Psoas muscle (tissue), 8 donors: ENCODE measurements around the gene PML. TPM values are rescaled to one million over a fixed set of nuclear protein-coding genes. Genes with fewer than 3 reads are reported as not detected.

ENCODE experiments used
- ATAC-seq, 4 donors: fragments of 200-7000 bp; cut with Tn5 transposase; one replicate each; pipeline ENCODE4 v1.9.1; 2020; ENCODE audit warnings: moderate library complexity in 3 of 4, mild to moderate bottlenecking in 2 of 4
- DNase-seq, 2 donors: peaks; one replicate each; pipeline ENCODE4 v3.0.0-alpha.2; 2020
- H3K27ac ChIP-seq: fragments of 200-600 bp; one replicate; pipeline ENCODE4 v1.8.0; 2022
- H3K27me3 ChIP-seq, 3 donors: fragments of 200-600 bp in 1 of 3; one replicate each; pipeline versions ENCODE4 v1.6.1 to v1.8.0; 2013 to 2022; ENCODE audit warnings: low read length in 2 of 3, mild to moderate bottlenecking in 2 of 3, moderate library complexity in 1 of 3; ENCODE audit not compliant: insufficient read depth in 3 of 3
- H3K36me3 ChIP-seq, 2 donors: fragments of 200-600 bp in 1 of 2; one replicate each; pipeline versions ENCODE4 v1.6.1 to v1.8.0; 2013 to 2022; ENCODE audit warnings: low read depth in 1 of 2, mild to moderate bottlenecking in 1 of 2, moderate library complexity in 1 of 2; ENCODE audit not compliant: insufficient read depth in 1 of 2
- H3K4me1 ChIP-seq: fragments of 200-600 bp; one replicate; pipeline ENCODE4 v1.8.0; 2022
- H3K4me3 ChIP-seq: fragments of 200-600 bp; one replicate; pipeline ENCODE4 v1.8.0; 2022; ENCODE audit warnings: mild to moderate bottlenecking
- H3K9me3 ChIP-seq: fragments of 200-600 bp; one replicate; pipeline ENCODE4 v1.8.0; 2022
- WGBS, 3 donors: extraction: QIAGEN DNeasy Blood & Tissue Kit; methylation state at CpG; one replicate each; pipeline versions ENCODE4 v1.1.6 to v1.1.7; 2013; 5-methylcytosine and 5-hydroxymethylcytosine counted together
- intact Hi-C, 2 donors: fragments of 100-400 bp; cut with DNase I; formaldehyde crosslinking; loops; one replicate each; pipeline versions ENCODE4 v1.11.0 to v1.14.2; 2022
- polyA plus RNA-seq, 3 donors: library from polyadenylated mRNA; stranded (reverse); fragments of 200-250 nt; gene quantifications; one replicate each; pipeline ENCODE4 v1.2.3, GENCODE V29; 2013
- total RNA-seq, 4 donors: library from RNA; stranded (reverse); fragmentation: NEBNext Ultra II Directional in 2 of 4; extraction: Animal tissue kit (Norgen Biotek cat#: 25700) in 2 of 4; gene quantifications; one replicate each; pipeline versions ENCODE4 v1.2.1 to v1.2.4, GENCODE V29; 2021 to 2023
- TF ChIP-seq, protein P1 (sequence below): fragments of 200-600 bp; IDR thresholded peaks from one replicate; pipeline ENCODE4 v1.8.0; 2022; ENCODE audit warnings: antibody characterized with exemption
- donor health status: healthy with polysubstance abuse.
- donor health status: DM: no; HTN: no; CAD: no; lungs with moderate emphysema.
- donor health status: Bipolar disorder and iron deficiency.
- donor health status: healthy.
- donor health status: DM: yes; HTN: yes; CAD: no.
- donor health status: DM: no; HTN: no; CAD: no.
- donor health status: DM: no; HTN: no; CAD: no.
- donor health status: DM: yes; HTN: yes; CAD: no.

The PML gene
- total and polyA plus RNA-seq, 7 donors: 6.7 to 22.6 (median 15.0) TPM

GRCh38 chr15:74042603-74043424, 48.3 kb downstream of the PML start:
- DNase-seq (no peak), ATAC-seq (no peak)
- intact Hi-C loops: loop anchor here in 1 of 2 donors (5.0 kb wide), 1 partner anchor 56 kb away; no protein-coding TSS in a partner anchor
- peaks cover 0 to 26% of the 10 kb centered on the region in 2 donors for H3K36me3 ChIP-seq
- TF ChIP-seq, protein P1, sequence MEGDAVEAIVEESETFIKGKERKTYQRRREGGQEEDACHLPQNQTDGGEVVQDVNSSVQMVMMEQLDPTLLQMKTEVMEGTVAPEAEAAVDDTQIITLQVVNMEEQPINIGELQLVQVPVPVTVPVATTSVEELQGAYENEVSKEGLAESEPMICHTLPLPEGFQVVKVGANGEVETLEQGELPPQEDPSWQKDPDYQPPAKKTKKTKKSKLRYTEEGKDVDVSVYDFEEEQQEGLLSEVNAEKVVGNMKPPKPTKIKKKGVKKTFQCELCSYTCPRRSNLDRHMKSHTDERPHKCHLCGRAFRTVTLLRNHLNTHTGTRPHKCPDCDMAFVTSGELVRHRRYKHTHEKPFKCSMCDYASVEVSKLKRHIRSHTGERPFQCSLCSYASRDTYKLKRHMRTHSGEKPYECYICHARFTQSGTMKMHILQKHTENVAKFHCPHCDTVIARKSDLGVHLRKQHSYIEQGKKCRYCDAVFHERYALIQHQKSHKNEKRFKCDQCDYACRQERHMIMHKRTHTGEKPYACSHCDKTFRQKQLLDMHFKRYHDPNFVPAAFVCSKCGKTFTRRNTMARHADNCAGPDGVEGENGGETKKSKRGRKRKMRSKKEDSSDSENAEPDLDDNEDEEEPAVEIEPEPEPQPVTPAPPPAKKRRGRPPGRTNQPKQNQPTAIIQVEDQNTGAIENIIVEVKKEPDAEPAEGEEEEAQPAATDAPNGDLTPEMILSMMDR: no peak
- 89 to 92% (median 91%) methylated on average over 11 of the region's 11 CpGs for WGBS, 3 donors
- no peaks in the 10 kb centered on the region for H3K4me1 ChIP-seq
- no peak overlapping the region for H3K4me3 ChIP-seq
- H3K27ac ChIP-seq: no peak overlapping the region
- no peaks in the 10 kb centered on the region for H3K27me3 ChIP-seq
- no peaks in the 10 kb centered on the region for H3K9me3 ChIP-seq

DNA sequence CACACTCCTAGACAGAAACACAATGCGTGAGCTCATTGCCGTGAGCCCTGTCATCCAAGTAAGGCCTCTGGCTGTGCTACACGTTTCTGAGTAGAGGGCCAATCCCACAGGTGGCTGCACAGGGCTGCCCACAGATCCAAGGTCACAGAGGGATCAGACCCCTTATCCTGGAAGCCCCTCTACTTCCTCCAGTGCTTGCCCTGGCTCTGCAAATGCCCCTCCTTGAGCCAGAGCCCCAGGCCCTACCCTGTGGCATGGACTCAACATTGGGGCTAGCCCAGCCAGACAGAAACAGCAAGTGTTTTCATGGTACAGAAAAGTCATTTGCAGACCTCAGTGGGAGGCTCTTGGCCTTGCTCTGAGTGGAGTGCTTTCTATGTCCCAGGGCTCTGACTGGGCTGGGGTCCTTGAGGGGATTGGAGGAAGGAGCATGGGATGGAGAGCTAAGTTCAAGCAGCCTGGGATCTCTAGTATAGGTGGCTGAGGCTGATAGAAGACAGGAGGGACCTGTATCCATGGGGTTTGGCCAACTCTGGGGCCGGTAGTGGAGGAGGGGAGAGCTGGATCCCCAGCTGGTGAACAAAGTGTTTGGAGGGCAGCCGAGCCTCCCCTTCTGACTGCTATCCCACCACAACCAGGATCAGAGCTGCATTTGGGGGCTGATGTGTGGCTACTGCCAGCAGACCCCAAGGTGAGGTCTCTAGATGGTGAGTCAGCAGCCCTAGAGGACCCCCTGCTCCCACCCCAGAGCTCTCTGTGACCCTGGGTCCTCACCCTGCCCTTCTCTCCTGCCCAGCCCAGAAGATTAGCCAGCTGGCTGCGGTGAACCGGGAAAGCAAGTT, 49.1 kb downstream of the PML start:
- TF ChIP-seq, protein P1: no peak
- H3K27me3 ChIP-seq: no peaks in the 10 kb centered on the region
- H3K4me1 ChIP-seq: no peaks in the 10 kb centered on the region
- 73 to 84% (median 78%) methylated on average over 7 of the region's 7 CpGs for WGBS, 3 donors
- intact Hi-C loops: loop anchor here in 1 of 2 donors (5.0 kb wide), 1 partner anchor 56 kb away; no protein-coding TSS in a partner anchor
- H3K36me3 ChIP-seq: peaks cover 0 to 26% of the 10 kb centered on the region in 2 donors
- ATAC-seq: no peak
- peak overlapping the region; percentile 55 for H3K27ac ChIP-seq
- no peaks in the 10 kb centered on the region for H3K9me3 ChIP-seq
- no peak for DNase-seq
- H3K4me3 ChIP-seq: no peak overlapping the region

DNA sequence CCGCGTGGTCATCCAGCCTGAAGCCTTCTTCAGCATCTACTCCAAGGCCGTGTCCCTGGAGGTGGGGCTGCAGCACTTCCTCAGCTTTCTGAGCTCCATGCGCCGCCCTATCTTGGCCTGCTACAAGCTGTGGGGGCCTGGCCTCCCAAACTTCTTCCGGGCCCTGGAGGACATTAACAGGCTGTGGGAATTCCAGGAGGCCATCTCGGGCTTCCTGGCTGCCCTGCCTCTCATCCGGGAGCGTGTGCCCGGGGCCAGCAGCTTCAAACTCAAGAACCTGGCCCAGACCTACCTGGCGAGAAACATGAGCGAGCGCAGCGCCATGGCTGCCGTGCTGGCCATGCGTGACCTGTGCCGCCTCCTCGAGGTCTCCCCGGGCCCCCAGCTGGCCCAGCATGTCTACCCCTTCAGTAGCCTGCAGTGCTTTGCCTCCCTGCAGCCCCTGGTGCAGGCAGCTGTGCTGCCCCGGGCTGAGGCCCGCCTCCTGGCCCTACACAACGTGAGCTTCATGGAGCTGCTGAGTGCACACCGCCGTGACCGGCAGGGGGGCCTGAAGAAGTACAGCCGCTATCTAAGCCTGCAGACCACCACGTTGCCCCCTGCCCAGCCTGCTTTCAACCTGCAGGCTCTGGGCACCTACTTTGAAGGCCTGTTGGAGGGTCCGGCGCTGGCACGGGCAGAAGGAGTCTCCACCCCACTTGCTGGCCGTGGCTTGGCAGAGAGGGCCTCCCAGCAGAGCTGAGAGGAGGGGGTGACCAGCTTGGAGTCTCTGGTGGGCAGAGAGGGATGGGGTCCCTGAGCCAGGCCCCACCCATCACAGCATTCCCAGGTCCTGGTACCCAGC, 50.0 kb downstream of the PML start:
- Histone ChIP-seq H3K4me3 (no peak overlapping the region), H3K9me3 (no peaks in the 10 kb centered on the region), H3K27me3 (no peaks in the 10 kb centered on the region), H3K27ac (peak overlapping the region; percentile 55), H3K36me3 (peaks cover 0 to 26% of the 10 kb centered on the region in 2 donors), H3K4me1 (no peaks in the 10 kb centered on the region)
- peak; percentile 67 to 82 for DNase-seq
- peak in 2 of 4 donors; percentile 25 to 28 for ATAC-seq
- intact Hi-C loops: loop anchor here in 1 of 2 donors (5.0 kb wide), 1 partner anchor 57 kb away; no protein-coding TSS in a partner anchor
- 75 to 80% (median 76%) methylated on average over 28 to 31 of the region's 31 CpGs for WGBS, 3 donors
- TF ChIP-seq, protein P1: no peak

GRCh38 chr15:74045184-74045583, 50.7 kb downstream of the PML start:
- ATAC-seq (no peak), DNase-seq (no peak)
- no peaks in the 10 kb centered on the region for H3K4me1 ChIP-seq
- TF ChIP-seq, protein P1: no peak
- H3K4me3 ChIP-seq: no peak overlapping the region
- no peaks in the 10 kb centered on the region for H3K9me3 ChIP-seq
- H3K36me3 ChIP-seq: peaks cover 0 to 26% of the 10 kb centered on the region in 2 donors
- H3K27ac ChIP-seq: no peak overlapping the region
- no peaks in the 10 kb centered on the region for H3K27me3 ChIP-seq
- intact Hi-C loops: no loop called here
